Measurements from ENCODE around the gene MYO5A. TPM values are rescaled to one million over a fixed set of nuclear protein-coding genes. Genes with fewer than 3 reads are reported as not detected.

Gene MYO5A
- total RNA-seq, 6 donors from 2014 or later, result 24.8 to 76.5 (median 35.5) TPM

DNA sequence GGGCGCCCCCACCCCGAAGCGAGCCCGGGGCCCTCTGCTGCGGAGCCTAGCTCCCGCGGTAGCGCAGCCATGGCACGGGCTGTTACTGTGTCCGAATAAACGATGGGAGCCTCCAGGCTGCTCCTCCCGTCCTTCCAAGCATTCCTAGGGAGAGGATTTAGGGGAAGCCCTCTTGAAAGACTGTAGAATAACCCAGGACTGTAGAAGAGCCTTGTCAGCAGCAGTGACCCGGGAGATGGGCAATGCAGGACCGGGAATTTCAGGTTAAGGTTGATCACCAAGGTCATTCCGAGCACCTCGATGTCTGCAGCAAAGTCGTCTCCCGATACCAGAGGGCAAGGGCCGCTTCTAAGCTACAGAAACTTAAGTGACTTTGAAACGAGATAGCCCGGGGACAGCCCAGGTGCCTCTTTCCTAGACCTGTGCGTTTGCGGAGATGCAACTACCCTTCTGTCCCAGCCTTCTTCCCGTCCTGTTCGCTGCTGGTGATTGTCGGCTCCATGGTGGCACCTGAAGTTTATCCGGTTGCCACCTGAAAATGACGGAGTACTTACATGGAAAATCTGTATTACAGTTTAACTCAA, 753 bp upstream of the MYO5A start:
- WGBS, 2 donors, result 2 to 5% methylated on average over 16 to 28 of the region's 28 CpGs
- TF ChIP-seq, protein P1, sequence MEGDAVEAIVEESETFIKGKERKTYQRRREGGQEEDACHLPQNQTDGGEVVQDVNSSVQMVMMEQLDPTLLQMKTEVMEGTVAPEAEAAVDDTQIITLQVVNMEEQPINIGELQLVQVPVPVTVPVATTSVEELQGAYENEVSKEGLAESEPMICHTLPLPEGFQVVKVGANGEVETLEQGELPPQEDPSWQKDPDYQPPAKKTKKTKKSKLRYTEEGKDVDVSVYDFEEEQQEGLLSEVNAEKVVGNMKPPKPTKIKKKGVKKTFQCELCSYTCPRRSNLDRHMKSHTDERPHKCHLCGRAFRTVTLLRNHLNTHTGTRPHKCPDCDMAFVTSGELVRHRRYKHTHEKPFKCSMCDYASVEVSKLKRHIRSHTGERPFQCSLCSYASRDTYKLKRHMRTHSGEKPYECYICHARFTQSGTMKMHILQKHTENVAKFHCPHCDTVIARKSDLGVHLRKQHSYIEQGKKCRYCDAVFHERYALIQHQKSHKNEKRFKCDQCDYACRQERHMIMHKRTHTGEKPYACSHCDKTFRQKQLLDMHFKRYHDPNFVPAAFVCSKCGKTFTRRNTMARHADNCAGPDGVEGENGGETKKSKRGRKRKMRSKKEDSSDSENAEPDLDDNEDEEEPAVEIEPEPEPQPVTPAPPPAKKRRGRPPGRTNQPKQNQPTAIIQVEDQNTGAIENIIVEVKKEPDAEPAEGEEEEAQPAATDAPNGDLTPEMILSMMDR (IDR thresholded peaks at IDR 0.05), result no peak
- TF ChIP-seq POLR2AphosphoS5 (IDR thresholded peaks at IDR 0.05) (no peak), EP300 (IDR thresholded peaks at IDR 0.05) (no peak), POLR2A (IDR thresholded peaks at IDR 0.05) (no peak)
- peak in 1 of 2 donors; percentile 3 for ATAC-seq (ENCODE audit: low FRiP score in 2 of 2)

DNA sequence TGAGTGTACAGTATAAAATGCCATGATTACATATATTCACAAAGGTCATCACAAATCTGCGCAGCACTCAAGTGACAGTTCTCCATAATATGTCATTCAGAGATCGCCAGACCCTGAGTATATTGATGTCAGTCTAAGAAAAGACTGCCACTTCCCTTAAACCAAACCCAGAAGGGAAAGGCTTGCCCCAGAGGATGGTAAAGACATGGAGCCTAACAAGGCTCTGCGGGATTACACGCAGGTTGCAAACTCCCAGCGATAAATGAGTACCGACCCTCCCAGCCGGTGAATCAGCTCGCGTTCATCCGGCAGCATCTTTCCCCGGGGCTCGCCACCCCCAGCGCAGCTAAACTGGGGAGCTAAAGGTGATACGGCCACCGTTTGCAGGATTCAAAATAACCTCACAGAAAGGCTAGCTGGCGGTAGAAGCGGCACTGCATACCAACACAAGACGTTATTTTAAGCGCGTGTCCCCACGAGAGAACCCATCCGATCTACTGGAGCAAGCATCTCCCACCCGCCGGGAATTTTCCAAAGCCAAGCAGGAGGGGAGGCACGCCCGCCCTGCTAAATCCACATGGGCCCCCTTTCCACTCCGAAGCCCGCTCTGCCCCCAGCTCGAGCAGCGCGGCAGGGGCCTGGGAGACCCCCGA, 643 bp downstream of the MYO5A start:
- no peak for TF ChIP-seq EP300 (IDR thresholded peaks at IDR 0.05)
- TF ChIP-seq POLR2AphosphoS5 (IDR thresholded peaks at IDR 0.05), result no peak
- peak in 1 of 4 donors; percentile 9 for TF ChIP-seq POLR2A (IDR thresholded peaks at IDR 0.05)
- peak in 1 of 2 donors; percentile 28 for DNase-seq

More for the DNA sequence above, 753 bp upstream of the MYO5A start:
- Histone ChIP-seq H3K9me3 (no peaks in the 10 kb centered on the region), H3K27ac (peak overlapping the region; percentile 62 to 92 (median 74)), H3K27me3 (no peaks in the 10 kb centered on the region), H3K4me1 (peaks cover 0 to 24% (median 11%) of the 10 kb centered on the region in 4 donors), H3K36me3 (no peaks in the 10 kb centered on the region), H3K4me3 (peak overlapping the region; percentile 27 to 81 (median 80))
- DNase-seq, result no peak

GRCh38 chr15:52527196-52527910, 1.3 kb downstream of the MYO5A start:
- Histone ChIP-seq H3K9me3 (no peaks in the 10 kb centered on the region), H3K27ac (no peak overlapping the region), H3K4me1 (peaks cover 0 to 24% (median 13%) of the 10 kb centered on the region in 4 donors), H3K27me3 (no peaks in the 10 kb centered on the region), H3K4me3 (peak overlapping the region in 3 of 4 donors; percentile 79 to 81 (median 81)), H3K36me3 (no peaks in the 10 kb centered on the region)
- no peak for DNase-seq
- no peak for ATAC-seq (ENCODE audit: low FRiP score in 2 of 2)
- 86 to 96% methylated on average over 7 of the region's 7 CpGs for WGBS, 2 donors
- TF ChIP-seq EP300 (IDR thresholded peaks at IDR 0.05), result no peak
- TF ChIP-seq, protein P1 (IDR thresholded peaks at IDR 0.05), result no peak
- no peak for TF ChIP-seq POLR2AphosphoS5 (IDR thresholded peaks at IDR 0.05)
- TF ChIP-seq POLR2A (IDR thresholded peaks at IDR 0.05), result no peak

More for the DNA sequence above, 643 bp downstream of the MYO5A start:
- no peaks in the 10 kb centered on the region for H3K27me3 ChIP-seq
- H3K27ac ChIP-seq, result peak overlapping the region; percentile 73 to 92 (median 80)
- H3K4me3 ChIP-seq, result peak overlapping the region; percentile 79 to 83 (median 81)
- no peaks in the 10 kb centered on the region for H3K36me3 ChIP-seq
- 6 to 17% methylated on average over 8 to 27 of the region's 32 CpGs for whole genome bisulfite sequencing, 2 donors
- no peaks in the 10 kb centered on the region for H3K9me3 ChIP-seq
- peak in 1 of 2 donors; percentile 33 for ATAC-seq (ENCODE audit: low FRiP score in 2 of 2)
- H3K4me1 ChIP-seq, result peaks cover 0 to 24% (median 12%) of the 10 kb centered on the region in 4 donors

DNA sequence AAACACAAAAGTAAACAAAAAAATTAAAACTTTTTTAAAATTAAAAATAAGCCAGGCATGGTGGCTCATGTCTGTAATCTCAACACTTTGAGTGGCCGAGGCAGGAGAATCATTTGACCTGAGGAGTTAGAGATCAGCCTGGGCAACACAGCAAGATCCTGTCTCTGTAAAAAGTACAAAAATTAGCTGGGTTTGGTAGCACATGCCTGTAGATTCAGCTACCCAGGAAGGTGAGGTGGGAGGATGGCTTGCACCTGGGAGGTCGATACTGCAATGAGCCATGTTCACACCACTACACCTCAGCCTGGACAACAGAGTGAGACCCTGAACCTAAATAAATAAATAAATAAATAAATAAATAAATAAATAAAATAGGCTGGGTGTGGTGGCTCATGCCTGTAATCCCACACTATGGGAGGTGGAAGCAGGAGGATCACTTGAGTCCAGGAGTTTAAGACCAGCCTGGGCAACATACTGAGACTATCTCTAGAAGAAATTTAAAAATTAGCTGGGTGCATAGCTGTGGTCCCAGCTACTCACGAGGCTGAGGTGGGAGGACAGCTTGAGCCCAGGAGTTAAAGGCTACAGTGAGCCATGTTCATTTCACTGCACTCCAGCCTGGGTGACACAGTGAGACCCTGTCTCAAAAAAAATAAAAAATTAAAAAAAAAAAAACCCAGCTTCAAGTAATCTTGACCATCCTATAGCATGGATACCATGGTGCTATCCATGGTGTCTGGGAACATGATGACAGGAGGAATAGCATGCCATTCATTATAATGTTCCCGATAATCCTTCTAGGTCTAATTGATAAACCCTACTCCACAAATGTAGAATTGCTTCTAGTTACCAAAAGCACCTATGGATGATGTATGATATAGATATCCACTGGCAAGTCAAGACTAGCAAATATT, 4.2 kb downstream of the MYO5A start:
- ATAC-seq (ENCODE audit: low FRiP score in 2 of 2) (no peak), DNase-seq (no peak)
- H3K27ac ChIP-seq, result no peak overlapping the region
- WGBS, 2 donors, result 93 to 94% methylated on average over 4 of the region's 4 CpGs
- no peaks in the 10 kb centered on the region for H3K9me3 ChIP-seq
- TF ChIP-seq POLR2AphosphoS5 (IDR thresholded peaks at IDR 0.05) (no peak), POLR2A (IDR thresholded peaks at IDR 0.05) (no peak), EP300 (IDR thresholded peaks at IDR 0.05) (no peak)
- TF ChIP-seq, protein P1 (IDR thresholded peaks at IDR 0.05), result no peak
- H3K4me1 ChIP-seq, result peaks cover 0 to 18% (median 8%) of the 10 kb centered on the region in 4 donors
- H3K36me3 ChIP-seq, result no peaks in the 10 kb centered on the region
- no peaks in the 10 kb centered on the region for H3K27me3 ChIP-seq
- H3K4me3 ChIP-seq, result no peak overlapping the region
